GM11168 (cell line): ENCODE results near the gene ITPKA.

Experiments used
- in situ Hi-C: fragments of 300-500 bp; cut with MboI; formaldehyde crosslinking; loops from one replicate; pipeline ENCODE4 v1.12.0; 2022; ENCODE audit warnings: low sequenced_read_pairs; ENCODE audit not compliant: unreplicated experiment

ITPKA gene

GRCh38 chr15:41507820-41508290, 14.2 kb downstream of the ITPKA start:
- in situ Hi-C loops = no loop called here

GRCh38 chr15:41510728-41511127, 17.1 kb downstream of the ITPKA start:
- in situ Hi-C loops = no loop called here

GRCh38 chr15:41511331-41511898, 17.7 kb downstream of the ITPKA start:
- in situ Hi-C loops = no loop called here

- in situ Hi-C loops = no loop called here
Observed at GRCh38 chr15:41511899-41512369, 18.3 kb downstream of the ITPKA start.

GRCh38 chr15:41512512-41512939, 18.9 kb downstream of the ITPKA start:
- in situ Hi-C loops = no loop called here

- in situ Hi-C loops = no loop called here
Observed at GRCh38 chr15:41512940-41513505, 19.3 kb downstream of the ITPKA start.

- in situ Hi-C loops = no loop called here
Observed at GRCh38 chr15:41513506-41514227, 20.0 kb downstream of the ITPKA start, which contains the start of gene LTK. LTK (minus strand) TSS chr15:41513827; CDS start chr15:41513709, 118 bp downstream.

- in situ Hi-C loops = no loop called here
Observed at GRCh38 chr15:41517895-41518449, 24.3 kb downstream of the ITPKA start.

- in situ Hi-C loops = no loop called here
Observed at GRCh38 chr15:41520636-41521035, 27.0 kb downstream of the ITPKA start.

- in situ Hi-C loops = no loop called here
Observed at GRCh38 chr15:41521614-41522013, 27.9 kb downstream of the ITPKA start.

GRCh38 chr15:41523097-41523496, 29.4 kb downstream of the ITPKA start:
- in situ Hi-C loops = no loop called here

- in situ Hi-C loops = no loop called here
Observed at GRCh38 chr15:41530363-41530956, 36.8 kb downstream of the ITPKA start.

GRCh38 chr15:41535544-41535943, 41.9 kb downstream of the ITPKA start:
- in situ Hi-C loops = no loop called here

- in situ Hi-C loops = no loop called here
Observed at GRCh38 chr15:41536866-41537265, 43.2 kb downstream of the ITPKA start.

GRCh38 chr15:41543521-41543870, 49.8 kb downstream of the ITPKA start:
- in situ Hi-C loops = no loop called here

- in situ Hi-C loops = no loop called here
Observed at GRCh38 chr15:41544650-41545015, 51.0 kb downstream of the ITPKA start.

- in situ Hi-C loops = no loop called here
Observed at GRCh38 chr15:41545218-41545617, 51.5 kb downstream of the ITPKA start.

- in situ Hi-C loops = no loop called here
Observed at GRCh38 chr15:41546851-41547786, 53.4 kb downstream of the ITPKA start.

- in situ Hi-C loops = no loop called here
Observed at GRCh38 chr15:41550066-41550775, 56.5 kb downstream of the ITPKA start.
